Activated CD4-positive, CD25-positive, alpha-beta regulatory T cell treated with anti-CD3 and anti-CD28 coated beads, Interleukin-2, amount 50 U/mL, for 72 hours (primary cell): ENCODE measurements around the gene SPEF1.

Experiments
- DNase-seq: peaks from one replicate; pipeline ENCODE4 v3.0.0; 2021

SPEF1 gene

DNA sequence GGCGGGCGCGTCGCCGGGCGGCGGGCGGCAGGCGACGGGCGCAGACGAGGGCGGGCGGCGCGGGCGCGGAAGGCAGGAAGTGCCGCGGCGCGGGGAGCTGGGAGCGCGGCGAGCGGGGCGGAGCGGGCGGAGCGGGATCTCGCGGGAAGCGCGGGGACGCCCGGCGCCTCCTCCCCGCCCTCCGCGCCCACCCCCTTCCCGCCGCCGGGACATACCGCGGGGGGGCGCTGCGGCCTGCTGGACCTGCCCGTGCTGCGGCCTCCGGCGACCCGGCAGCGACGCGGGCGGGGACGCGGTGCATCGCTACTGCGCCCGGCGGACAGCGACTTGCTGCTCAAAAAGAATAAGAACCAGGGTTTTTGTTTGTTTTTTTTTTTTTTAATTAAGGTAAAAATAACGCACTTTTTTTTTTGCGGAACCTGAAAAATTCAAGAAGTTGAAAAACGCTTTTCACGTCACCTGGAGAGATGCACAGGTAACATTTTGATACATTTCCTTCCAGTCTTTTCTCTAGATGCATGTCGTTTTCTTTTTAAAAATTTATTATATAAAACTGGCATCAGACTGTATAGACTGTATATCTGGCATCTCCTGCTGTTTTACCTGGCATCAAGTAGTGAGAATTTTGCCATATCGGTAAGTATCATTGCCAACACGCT is 5.5 kb upstream of the SPEF1 start, which contains the start of gene CENPB:
Gene CENPB (minus strand): TSS at position 76 of the 659 bp plus-strand sequence. CDS start 257 bp downstream, outside the sequence.
- DNase-seq = peak; percentile 97

DNA sequence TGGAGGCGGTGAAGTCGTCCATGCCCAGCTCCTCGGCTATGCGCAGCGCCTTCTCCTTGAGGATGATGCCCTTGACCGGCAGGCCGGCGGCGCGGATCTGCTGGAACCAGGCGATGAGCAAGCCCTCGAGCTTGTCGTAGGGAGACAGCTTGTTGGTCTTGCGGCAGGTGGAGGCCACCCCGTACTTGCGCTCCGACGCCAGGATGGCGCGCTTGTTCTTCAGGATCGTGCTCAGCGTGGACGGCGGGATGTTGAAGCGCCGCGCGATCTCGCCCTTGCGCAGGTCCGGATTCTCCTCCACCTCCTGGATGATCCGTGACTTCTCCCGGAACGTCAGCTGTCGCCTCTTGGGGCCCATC is 4.9 kb upstream of the SPEF1 start:
- DNase-seq = peak; percentile 54

- no peak for DNase-seq
Measured at GRCh38 chr20:3785240-3786125, 4.2 kb upstream of the SPEF1 start.

- DNase-seq = no peak
Measured at GRCh38 chr20:3784863-3785239, 3.6 kb upstream of the SPEF1 start.

GRCh38 chr20:3784216-3784853 is 3.1 kb upstream of the SPEF1 start:
- DNase-seq = no peak

DNA sequence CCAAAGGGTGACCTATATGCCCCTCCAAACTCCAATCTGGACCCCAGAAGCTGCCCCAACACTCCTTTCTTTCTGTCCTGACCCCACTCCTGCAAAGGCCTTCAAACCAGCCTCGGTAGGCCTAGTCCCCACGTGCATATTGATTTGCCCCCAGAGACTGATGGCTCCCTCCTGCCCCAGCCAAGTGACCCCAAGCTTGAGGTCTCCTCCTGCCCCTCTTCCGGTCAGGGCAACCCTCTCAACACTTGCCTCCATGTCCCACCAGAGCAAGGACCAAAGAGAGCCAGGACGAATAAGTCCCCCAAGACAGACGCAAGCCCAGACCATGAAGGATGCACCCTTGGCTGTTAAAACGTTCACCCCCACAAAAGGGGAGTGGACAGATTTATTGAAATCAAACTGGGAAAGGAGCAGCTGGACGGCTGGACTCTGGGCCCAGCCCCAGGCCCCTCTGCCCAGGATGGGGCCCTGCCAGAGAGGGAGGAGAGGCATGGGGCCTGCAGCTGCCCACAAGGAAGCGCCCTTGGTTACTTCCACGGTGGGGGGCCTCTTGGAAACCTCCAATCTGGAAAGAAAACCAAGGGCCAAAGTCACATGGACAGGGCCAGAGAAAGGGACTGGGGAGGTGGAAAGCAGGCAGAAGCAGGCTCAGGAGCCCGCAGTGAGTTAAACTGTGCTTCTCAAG is 2.4 kb upstream of the SPEF1 start:
- no peak for DNase-seq

GRCh38 chr20:3783068-3783489 is 1.8 kb upstream of the SPEF1 start:
- DNase-seq = no peak

DNA sequence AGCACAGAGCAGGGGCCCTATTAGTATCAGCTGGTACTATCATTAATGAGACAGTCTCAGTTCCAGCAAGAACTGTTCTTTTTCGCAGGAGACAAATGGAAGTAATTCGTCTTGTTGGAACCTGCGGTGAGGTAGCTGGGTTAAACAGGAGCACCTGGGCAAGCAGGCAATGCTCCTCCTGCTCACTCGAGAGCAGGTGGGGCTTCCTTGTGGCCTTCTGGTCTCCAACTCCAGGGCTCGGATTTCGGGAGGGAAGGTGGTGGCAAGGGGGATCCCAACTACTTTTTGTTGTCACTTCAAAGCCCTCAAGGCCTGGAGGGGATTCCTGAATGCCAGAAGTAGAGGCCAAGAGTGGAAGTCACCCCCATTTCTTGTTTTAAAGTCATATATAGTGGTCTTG is 1.3 kb upstream of the SPEF1 start:
- DNase-seq = no peak

DNA sequence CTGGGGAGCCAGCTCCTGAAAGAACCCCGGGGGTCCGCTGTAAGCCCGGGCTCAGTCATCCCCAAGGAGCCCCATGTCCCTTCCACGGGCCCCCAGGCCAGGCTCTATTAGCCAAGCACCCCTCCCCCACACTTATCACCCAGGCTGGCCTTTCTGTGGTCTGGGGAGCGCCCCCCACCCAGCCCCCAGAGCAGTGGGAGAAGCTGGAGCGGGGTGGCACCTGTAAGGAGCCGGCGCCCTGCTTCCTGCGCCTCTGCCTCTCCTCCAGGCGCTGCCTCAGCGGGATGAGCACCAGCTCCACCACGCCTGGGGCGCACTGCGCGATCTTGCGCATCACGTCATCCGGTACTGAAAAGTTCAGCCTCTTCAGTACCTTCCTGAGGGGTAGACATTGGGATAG is 2.3 kb downstream of the SPEF1 start:
- no peak for DNase-seq

- DNase-seq = peak; percentile 63
Measured at GRCh38 chr20:3777716-3778629, 3.3 kb downstream of the SPEF1 start.

- DNase-seq = no peak
Measured at GRCh38 chr20:3777381-3777715, 3.9 kb downstream of the SPEF1 start.

DNA sequence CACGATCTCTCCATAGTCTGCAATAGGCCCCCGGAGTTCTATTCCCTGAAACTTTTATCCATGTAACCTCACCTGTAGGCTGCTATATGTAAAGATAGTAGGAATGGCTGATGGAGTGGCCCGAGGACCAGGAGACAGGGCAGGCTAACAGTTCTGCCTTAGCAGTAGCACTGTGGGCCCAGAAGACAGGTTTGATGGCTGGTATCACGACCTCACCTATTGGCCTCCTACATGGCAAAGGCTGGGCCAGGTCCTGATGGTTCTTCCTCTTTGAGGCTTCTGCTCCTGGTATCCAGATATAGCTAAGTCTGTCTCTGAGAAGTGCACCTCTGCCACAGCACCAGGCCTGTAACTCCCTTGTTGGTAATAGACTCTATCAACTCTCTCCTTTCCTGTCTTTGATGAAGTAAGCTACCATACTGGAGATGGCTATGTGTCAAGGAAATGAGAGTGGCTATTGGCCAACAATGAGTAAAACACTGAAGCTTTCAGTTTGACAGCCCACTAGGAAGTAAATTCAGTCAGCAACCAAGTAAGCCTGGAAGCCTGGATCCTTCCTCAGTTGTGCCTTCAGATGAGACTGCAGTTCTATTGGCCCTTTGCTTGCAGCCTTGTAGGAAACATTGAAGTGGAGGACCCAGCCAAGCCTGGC is 5.7 kb downstream of the SPEF1 start:
- DNase-seq = no peak

DNA sequence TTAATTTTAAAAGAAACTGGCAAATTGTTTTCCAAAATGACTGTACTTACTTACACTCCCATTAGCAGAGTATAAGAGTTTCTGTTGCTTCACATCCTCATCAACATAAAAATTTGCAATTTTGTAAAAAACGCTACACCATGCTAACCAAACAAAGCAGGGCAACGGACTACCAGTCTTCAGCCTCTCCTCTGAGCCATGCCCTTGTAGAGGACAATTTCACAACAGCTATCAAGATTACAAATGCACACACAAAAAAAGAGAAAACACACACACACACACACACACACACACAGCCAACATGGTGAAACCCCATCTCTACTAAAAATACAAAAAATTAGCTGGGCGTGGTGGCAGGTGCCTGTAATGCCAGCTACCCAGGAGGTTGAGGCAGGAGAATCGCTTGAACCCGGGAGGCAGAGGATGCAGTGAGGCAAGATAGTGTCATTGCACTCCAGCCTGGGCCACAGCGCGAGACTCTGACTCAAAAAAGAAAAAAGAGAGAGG is 9.6 kb downstream of the SPEF1 start:
- DNase-seq = no peak

DNA sequence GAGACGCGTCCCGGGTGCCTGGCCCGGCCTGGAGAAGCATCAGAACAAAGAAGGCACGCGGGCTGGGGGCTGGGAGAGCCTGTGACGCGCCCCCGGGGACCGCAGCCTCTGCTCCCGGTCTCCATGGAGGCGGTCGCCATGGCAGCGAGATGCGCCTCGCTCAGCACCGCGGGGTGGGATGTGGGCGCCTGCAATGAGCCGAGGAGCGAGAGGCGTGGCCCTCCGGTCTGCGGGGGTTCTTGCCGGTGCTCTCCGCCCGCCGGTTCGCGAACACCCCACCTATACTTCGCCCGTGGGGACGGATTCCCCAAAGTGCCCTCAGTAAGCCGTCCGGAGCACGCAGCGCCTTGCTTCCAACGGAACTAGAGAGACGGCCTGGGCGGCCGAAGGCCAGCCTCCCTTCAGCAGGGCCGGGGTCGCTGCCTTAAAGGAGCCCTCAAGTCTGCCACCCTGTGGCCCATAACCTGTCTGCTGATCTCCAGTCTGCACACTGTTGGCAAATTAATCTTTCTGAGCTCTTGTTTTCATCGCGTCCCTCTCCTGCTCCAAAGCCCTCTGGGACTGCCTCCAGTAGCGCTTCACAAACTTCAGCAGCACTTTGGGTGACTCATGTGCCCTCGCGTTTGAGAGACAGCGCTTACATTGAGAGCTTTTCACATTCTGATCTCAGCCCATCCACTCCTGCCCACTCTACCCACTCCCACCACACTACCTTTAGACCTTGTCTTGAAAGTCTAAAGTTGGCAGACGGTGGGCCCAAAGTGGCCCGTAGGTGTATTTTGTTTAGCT is 12.7 kb downstream of the SPEF1 start:
- DNase-seq = peak; percentile 76

- DNase-seq = peak; percentile 97
Measured at GRCh38 chr20:3767427-3768341, 13.6 kb downstream of the SPEF1 start, which contains the start of gene ADISSP. Gene ADISSP (minus strand): TSS chr20:3767753. CDS start chr20:3760100, 7,653 bp downstream.

- DNase-seq = no peak
Measured at GRCh38 chr20:3767110-3767426, 14.2 kb downstream of the SPEF1 start.

DNA sequence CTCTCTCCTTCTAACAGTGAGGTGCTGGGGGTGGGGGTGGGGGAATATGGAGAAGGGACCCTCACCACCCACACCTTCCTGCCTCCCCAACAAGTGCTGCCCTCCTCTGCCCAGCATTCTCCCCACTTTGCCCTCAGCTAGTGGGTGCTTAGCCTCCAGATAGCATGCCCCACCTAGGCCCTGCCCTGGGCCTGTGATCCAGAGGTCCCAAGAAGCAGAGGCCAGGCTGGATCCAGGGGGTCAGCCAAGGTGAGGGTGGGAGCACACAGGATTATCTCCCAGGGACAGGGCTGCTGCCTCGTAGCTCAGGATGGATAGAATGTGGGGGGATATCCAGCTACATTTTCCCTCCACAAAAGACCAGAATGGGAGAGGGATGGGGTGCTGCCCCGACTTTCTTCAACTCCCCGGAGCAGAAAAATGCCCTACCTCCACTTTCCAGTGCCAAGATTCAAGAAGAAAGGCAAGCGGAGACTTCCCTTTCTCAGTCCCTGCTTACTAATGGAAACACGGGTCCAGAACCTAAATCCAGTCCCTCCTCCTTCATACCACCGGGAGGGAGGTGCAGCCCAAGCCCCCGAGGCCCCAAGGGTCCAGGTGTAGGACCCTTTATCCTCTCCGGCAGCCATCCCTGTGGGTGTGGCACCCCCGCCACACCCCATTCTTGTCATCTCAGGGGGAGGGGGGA is 14.7 kb downstream of the SPEF1 start:
- DNase-seq = no peak

DNA sequence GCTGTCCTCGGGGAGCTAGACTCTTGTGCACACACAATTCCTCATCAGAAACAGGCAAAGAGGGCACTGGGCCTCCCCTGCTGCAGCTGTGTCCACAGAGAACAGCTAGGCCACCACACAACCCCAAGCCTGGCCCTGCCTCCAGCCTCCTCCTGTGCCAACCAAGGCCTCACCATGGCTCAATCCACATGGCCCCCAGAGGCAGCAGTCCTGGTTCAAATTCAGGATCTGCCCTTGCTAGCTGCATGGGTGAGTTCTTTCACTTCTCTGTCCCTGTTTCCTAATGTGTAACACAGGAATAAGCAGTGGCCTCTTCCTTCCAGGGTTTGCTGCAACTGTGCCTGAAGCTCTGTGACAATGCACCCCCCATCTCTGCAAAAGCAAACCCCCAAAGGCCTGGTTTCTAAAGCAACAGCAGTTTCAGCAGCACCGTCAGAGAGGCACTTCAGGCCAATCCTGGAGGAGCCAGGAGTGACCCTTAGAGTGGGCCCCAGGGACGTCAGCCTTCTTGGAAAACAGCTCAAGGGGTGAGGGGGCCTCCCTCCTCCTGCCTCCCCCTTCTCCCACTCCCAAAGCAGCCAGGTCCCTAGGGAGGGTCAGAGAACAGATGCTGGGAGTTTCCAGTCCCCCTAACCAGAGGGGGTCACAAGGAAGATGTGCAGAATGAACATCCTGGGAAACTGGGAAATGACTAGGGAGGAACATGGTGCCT is 15.9 kb downstream of the SPEF1 start:
- DNase-seq = no peak
